ENCODE data around the gene AURKA. TPM values are rescaled to one million over a fixed set of nuclear protein-coding genes. Genes with fewer than 3 reads are reported as not detected.

The AURKA gene
- total RNA-seq, 1 experiment from 2014 or later = 115 TPM

DNA sequence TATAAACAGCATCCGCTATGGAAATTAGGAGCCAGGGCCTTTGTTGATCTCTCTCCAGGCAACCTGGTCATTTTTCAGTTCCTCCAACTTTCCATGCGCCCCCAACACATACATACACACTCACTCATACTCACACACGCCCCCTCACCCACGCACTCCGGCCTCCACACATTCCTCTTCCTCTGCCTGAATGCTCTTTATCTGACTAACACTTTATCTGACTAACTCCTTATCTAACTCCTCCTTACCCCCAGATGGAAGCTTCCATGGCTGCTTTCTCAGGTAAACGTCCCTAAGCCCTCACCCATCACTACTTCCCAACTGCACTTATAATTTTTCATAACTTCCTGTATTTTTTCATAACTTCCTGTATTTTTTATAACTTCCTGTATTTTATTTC, 37.5 kb upstream of the AURKA start:
- CTCF ChIA-PET = no interaction called here
- DNase-seq (ENCODE audit: low read depth, low spot score) = no peak
- POLR2A ChIA-PET = no interaction called here

DNA sequence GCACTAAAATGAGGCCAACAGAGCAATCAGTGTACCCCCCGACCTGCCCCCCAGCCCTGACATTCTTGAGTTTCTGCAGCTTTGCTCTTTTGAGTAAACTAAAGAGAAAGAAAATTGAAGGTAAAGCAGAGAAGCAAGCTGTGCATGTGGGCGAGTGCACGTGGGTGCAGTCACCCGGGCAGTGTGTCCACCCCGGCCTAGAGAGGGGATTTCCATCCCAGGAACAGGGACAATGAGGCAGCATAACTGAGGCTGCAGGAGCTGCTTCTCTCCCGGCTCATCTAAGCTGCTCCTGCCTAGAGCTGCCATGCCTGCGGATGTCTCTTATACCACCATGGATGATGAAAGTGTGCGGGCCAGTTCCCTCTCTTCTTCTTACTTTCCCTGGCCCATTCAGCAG, 36.9 kb upstream of the AURKA start:
- ATAC-seq (no peak), DNase-seq (ENCODE audit: low read depth, low spot score) (no peak)
- no peaks in the 10 kb centered on the region for H3K9me3 ChIP-seq (ENCODE audit: control insufficient read depth, insufficient read depth, low read depth, low read length)
- H3K4me3 ChIP-seq (ENCODE audit: low read depth in 2 of 2, low read length in 2 of 2) = no peak overlapping the region
- intact Hi-C loops (cut with micrococcal nuclease; ENCODE audit: unreplicated experiment) = no loop called here
- in situ Hi-C loops (cut with HindIII; ENCODE audit: low pct_unique_long_range_greater_than_20kb, low sequenced_read_pairs) = no loop called here
- no peak overlapping the region for H3K27ac ChIP-seq (ENCODE audit: low read length)
- ChIA-PET CTCF (no interaction called here), POLR2A (interaction anchor here (0.5 kb wide), 1 partner anchor 34 kb away, joined by 3 read pairs; no protein-coding TSS in a partner anchor)
- H3K4me1 ChIP-seq (ENCODE audit: control insufficient read depth, insufficient read depth, low read length) = no peaks in the 10 kb centered on the region
- BruUV-seq (replicated peaks) = no TSS peak
- no peaks in the 10 kb centered on the region for H3K27me3 ChIP-seq (ENCODE audit: control insufficient read depth, insufficient read depth, low read length)
- TF ChIP-seq, protein P1, sequence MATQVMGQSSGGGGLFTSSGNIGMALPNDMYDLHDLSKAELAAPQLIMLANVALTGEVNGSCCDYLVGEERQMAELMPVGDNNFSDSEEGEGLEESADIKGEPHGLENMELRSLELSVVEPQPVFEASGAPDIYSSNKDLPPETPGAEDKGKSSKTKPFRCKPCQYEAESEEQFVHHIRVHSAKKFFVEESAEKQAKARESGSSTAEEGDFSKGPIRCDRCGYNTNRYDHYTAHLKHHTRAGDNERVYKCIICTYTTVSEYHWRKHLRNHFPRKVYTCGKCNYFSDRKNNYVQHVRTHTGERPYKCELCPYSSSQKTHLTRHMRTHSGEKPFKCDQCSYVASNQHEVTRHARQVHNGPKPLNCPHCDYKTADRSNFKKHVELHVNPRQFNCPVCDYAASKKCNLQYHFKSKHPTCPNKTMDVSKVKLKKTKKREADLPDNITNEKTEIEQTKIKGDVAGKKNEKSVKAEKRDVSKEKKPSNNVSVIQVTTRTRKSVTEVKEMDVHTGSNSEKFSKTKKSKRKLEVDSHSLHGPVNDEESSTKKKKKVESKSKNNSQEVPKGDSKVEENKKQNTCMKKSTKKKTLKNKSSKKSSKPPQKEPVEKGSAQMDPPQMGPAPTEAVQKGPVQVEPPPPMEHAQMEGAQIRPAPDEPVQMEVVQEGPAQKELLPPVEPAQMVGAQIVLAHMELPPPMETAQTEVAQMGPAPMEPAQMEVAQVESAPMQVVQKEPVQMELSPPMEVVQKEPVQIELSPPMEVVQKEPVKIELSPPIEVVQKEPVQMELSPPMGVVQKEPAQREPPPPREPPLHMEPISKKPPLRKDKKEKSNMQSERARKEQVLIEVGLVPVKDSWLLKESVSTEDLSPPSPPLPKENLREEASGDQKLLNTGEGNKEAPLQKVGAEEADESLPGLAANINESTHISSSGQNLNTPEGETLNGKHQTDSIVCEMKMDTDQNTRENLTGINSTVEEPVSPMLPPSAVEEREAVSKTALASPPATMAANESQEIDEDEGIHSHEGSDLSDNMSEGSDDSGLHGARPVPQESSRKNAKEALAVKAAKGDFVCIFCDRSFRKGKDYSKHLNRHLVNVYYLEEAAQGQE (IDR thresholded peaks at IDR 0.05; ENCODE audit: insufficient read depth in 1 of 2, low read depth in 2 of 2, low read length in 1 of 2) = no peak
- TF ChIP-seq TCF7L2 (IDR thresholded peaks at IDR 0.05; ENCODE audit: low read depth, low read length) (no peak), POLR2AphosphoS5 (IDR thresholded peaks at IDR 0.05; ENCODE audit: low read depth, low read length) (no peak), SIN3A (IDR thresholded peaks at IDR 0.05; ENCODE audit: borderline replicate concordance, insufficient read depth, low read depth, low read length) (no peak)
- TF ChIP-seq, protein P2, sequence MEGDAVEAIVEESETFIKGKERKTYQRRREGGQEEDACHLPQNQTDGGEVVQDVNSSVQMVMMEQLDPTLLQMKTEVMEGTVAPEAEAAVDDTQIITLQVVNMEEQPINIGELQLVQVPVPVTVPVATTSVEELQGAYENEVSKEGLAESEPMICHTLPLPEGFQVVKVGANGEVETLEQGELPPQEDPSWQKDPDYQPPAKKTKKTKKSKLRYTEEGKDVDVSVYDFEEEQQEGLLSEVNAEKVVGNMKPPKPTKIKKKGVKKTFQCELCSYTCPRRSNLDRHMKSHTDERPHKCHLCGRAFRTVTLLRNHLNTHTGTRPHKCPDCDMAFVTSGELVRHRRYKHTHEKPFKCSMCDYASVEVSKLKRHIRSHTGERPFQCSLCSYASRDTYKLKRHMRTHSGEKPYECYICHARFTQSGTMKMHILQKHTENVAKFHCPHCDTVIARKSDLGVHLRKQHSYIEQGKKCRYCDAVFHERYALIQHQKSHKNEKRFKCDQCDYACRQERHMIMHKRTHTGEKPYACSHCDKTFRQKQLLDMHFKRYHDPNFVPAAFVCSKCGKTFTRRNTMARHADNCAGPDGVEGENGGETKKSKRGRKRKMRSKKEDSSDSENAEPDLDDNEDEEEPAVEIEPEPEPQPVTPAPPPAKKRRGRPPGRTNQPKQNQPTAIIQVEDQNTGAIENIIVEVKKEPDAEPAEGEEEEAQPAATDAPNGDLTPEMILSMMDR (IDR thresholded peaks at IDR 0.05) = no peak
- H3K36me3 ChIP-seq (ENCODE audit: control insufficient read depth, insufficient read depth, low read length) = no peaks in the 10 kb centered on the region

More for the DNA sequence above, 37.5 kb upstream of the AURKA start:
- intact Hi-C loops (cut with micrococcal nuclease; ENCODE audit: unreplicated experiment) = no loop called here
- in situ Hi-C loops (cut with HindIII; ENCODE audit: low pct_unique_long_range_greater_than_20kb, low sequenced_read_pairs) = no loop called here
- Histone ChIP-seq H3K27me3 (ENCODE audit: control insufficient read depth, insufficient read depth, low read length) (no peaks in the 10 kb centered on the region), H3K4me1 (ENCODE audit: control insufficient read depth, insufficient read depth, low read length) (no peaks in the 10 kb centered on the region), H3K36me3 (ENCODE audit: control insufficient read depth, insufficient read depth, low read length) (no peaks in the 10 kb centered on the region), H3K4me3 (ENCODE audit: low read depth in 2 of 2, low read length in 2 of 2) (no peak overlapping the region), H3K9me3 (ENCODE audit: control insufficient read depth, insufficient read depth, low read depth, low read length) (no peaks in the 10 kb centered on the region), H3K27ac (ENCODE audit: low read length) (no peak overlapping the region)
- no peak for TF ChIP-seq TCF7L2 (IDR thresholded peaks at IDR 0.05; ENCODE audit: low read depth, low read length)
- TF ChIP-seq, protein P2 (IDR thresholded peaks at IDR 0.05) = no peak
- TF ChIP-seq POLR2AphosphoS5 (IDR thresholded peaks at IDR 0.05; ENCODE audit: low read depth, low read length) = no peak
- TF ChIP-seq, protein P1 (IDR thresholded peaks at IDR 0.05; ENCODE audit: insufficient read depth in 1 of 2, low read depth in 2 of 2, low read length in 1 of 2) = no peak
- no peak for TF ChIP-seq SIN3A (IDR thresholded peaks at IDR 0.05; ENCODE audit: borderline replicate concordance, insufficient read depth, low read depth, low read length)
- ATAC-seq = no peak
- BruUV-seq (replicated peaks) = no TSS peak

Measured in Panc1 (cell line).